C4-2B (cell line): ENCODE data around the gene TMEM242.

Source experiments
- CTCF ChIP-seq: fragments of 450-650 bp; conservative IDR thresholded peaks from 2 replicates; pipeline ENCODE4 v1.5.1; 2017; ENCODE audit warnings: mild to moderate bottlenecking
- ZFX ChIP-seq: fragments of 450-650 bp; IDR thresholded peaks from 2 replicates; pipeline ENCODE4 v1.6.1; 2017

GRCh38 chr6:157244175-157244574 is 79.1 kb downstream of the TMEM242 start:
- no peak for TF ChIP-seq CTCF
- no peak for TF ChIP-seq ZFX
